Kidney epithelial cell (primary cell): ENCODE data around the gene CERS5. TPM values are rescaled to one million over a fixed set of nuclear protein-coding genes. Genes with fewer than 3 reads are reported as not detected.

Experiments
- DNase-seq: peaks from one replicate; pipeline ENCODE4 v3.0.0-alpha.2; 2010; ENCODE audit warnings: low read depth
- H3K27me3 ChIP-seq: 2 replicates; pipeline ENCODE4 v1.6.0; 2011; ENCODE audit warnings: low read length; ENCODE audit not compliant: control insufficient read depth, insufficient read depth
- H3K36me3 ChIP-seq: 2 replicates; pipeline ENCODE4 v1.5.1; 2011; ENCODE audit warnings: low read length; ENCODE audit not compliant: control insufficient read depth, insufficient read depth
- H3K4me3 ChIP-seq: 2 replicates; pipeline ENCODE4 v1.5.1; 2011; ENCODE audit warnings: low read depth, mild to moderate bottlenecking, control low read depth, low read length
- total RNA-seq: library from RNA; depleted of rRNA; stranded (reverse); fragments of >200 nt; gene quantifications from 2 replicates; pipeline ENCODE4 v1.2.3, GENCODE V29; 2015
- TF ChIP-seq, protein P1 (sequence below): IDR thresholded peaks from 2 replicates; pipeline ENCODE4 v1.5.1; 2011; ENCODE audit warnings: mild to moderate bottlenecking, moderate library complexity, low read length, control low read depth, inconsistent platforms; ENCODE audit not compliant: insufficient read depth, poor library complexity, severe bottlenecking

Gene CERS5
- total RNA-seq, 1 donor from 2014 or later: 40.9 TPM

DNA sequence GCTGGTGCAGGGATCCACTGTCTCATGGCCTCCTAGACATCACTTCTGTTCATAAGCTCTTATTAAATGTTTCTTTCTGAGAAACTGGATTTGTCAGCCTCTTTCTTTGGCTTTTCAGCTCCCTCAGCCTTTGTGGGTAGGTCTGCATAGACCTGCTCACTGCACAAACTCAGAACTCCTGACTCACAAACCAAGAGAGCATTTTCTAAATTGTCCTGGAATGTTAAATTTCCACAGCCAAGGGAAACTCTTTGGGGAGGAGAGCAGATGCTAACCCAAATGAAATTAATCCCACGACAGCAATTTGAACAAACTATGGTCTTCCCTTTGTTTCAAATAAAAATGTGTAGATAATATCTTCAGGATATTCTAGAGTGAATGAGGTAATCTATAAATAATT is 19.5 kb upstream of the CERS5 start:
- TF ChIP-seq, protein P1, sequence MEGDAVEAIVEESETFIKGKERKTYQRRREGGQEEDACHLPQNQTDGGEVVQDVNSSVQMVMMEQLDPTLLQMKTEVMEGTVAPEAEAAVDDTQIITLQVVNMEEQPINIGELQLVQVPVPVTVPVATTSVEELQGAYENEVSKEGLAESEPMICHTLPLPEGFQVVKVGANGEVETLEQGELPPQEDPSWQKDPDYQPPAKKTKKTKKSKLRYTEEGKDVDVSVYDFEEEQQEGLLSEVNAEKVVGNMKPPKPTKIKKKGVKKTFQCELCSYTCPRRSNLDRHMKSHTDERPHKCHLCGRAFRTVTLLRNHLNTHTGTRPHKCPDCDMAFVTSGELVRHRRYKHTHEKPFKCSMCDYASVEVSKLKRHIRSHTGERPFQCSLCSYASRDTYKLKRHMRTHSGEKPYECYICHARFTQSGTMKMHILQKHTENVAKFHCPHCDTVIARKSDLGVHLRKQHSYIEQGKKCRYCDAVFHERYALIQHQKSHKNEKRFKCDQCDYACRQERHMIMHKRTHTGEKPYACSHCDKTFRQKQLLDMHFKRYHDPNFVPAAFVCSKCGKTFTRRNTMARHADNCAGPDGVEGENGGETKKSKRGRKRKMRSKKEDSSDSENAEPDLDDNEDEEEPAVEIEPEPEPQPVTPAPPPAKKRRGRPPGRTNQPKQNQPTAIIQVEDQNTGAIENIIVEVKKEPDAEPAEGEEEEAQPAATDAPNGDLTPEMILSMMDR: no peak
- H3K36me3 ChIP-seq: no peaks in the 10 kb centered on the region
- no peaks in the 10 kb centered on the region for H3K27me3 ChIP-seq
- H3K4me3 ChIP-seq: no peak overlapping the region
- no peak for DNase-seq

DNA sequence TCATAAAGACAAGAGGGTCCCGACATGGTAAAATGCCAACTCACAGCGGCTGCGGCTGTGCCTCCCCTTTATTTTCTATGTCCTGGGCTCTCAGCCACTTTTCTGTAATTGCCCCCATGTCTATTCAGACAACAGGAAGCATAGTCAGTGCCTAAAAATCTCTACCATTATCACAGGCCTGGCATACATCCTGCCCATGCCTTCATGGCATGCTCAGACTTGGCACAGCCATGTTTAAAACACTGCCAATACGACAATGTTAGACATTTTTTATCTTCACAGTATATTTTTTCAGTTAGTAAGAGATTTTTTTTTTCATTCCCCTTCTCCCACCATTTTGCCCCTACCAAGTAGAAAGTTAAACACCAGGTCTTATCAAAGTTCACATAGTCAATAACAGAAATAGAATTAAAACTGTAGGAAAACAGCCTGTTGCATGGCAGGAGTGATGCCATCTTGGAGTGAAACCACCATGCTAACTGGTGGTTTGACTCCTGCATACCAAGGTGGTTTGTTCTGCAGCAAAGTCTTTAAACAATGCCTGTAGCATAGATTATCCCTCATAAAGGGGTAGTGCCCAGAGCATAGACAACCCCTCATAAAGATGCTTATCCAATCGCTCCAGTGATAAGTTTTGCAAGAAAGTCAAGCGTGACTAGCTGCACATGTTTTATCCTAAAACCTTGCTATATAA is 18.9 kb upstream of the CERS5 start:
- H3K36me3 ChIP-seq: no peaks in the 10 kb centered on the region
- no peak for DNase-seq
- TF ChIP-seq, protein P1: no peak
- no peaks in the 10 kb centered on the region for H3K27me3 ChIP-seq
- H3K4me3 ChIP-seq: no peak overlapping the region

DNA sequence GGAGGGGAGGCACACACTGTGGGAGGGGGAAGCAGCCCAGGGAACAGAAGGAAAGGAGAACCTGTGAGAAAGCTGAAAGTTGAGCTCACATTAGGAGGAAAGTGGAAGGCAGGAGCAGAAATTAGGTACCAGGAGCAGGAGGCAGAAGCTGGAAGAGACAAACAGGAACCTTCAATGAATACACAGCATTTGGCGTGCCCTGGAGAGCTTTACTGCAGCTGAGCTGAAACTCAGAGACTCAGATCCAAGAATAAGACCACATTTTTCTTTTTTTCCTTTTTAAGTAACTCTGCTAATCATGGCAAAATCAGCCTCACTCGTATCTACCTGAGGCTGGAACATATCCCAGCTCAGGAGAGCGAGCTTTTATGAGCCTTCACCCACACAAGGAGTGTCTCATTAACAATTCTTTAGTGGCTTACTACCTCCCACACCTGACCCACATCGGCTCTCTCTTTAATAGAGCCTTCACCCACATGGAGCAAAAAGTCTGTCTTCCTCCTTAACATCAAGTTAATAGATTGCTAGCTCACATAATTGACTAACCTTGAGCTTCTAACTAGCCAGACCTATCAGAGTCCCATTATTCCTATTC is 18.2 kb upstream of the CERS5 start:
- TF ChIP-seq, protein P1: no peak
- H3K36me3 ChIP-seq: no peaks in the 10 kb centered on the region
- H3K4me3 ChIP-seq: no peak overlapping the region
- DNase-seq: no peak
- no peaks in the 10 kb centered on the region for H3K27me3 ChIP-seq

DNA sequence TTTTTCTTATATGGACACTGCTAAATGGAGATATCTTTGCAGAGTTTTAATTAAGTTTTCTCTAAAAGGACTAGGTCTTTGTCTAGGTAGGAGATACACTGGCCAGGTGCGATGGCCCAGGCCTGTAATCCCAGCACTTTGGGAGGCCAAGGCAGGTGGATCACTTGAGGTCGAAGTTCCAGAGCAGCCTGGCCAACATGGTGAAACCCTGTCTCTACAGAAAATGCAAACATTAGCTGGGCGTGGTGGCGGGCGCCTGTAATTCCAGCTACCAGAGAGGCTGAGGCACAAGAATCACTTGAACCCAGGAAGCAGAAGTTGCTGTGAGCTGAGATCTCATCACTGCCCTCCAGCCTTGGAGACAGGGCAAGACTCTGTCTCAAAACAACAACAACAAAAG is 17.1 kb upstream of the CERS5 start:
- no peak for DNase-seq
- TF ChIP-seq, protein P1: no peak
- Histone ChIP-seq H3K27me3 (no peaks in the 10 kb centered on the region), H3K36me3 (no peaks in the 10 kb centered on the region), H3K4me3 (no peak overlapping the region)

- TF ChIP-seq, protein P1: no peak
- no peaks in the 10 kb centered on the region for H3K27me3 ChIP-seq
- DNase-seq: no peak
- no peak overlapping the region for H3K4me3 ChIP-seq
- H3K36me3 ChIP-seq: peaks cover 2% of the 10 kb centered on the region
These were observed 15.3 kb upstream of the CERS5 start for GRCh38 chr12:50182461-50182860.

DNA sequence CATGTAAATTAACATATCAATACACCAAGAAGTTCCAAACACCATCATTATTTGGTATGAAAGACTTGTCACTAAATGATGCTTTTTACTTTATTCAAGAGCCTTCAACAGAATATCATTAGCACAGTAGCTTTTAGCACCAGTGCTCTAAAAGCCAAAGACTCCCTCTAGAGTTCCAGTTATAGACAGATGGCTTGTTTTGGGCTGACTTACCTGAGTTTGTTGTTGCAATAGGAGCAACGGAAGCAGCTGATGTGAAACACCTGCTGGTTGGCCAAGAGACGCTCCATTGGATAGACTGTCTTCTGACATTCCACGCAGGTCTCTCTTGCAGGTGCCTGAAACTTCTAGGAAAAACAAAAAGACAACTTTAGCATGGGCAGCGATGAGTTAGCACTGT is 14.5 kb upstream of the CERS5 start:
- TF ChIP-seq, protein P1: no peak
- DNase-seq: no peak
- Histone ChIP-seq H3K27me3 (no peaks in the 10 kb centered on the region), H3K36me3 (peaks cover 4% of the 10 kb centered on the region), H3K4me3 (no peak overlapping the region)
